ENCODE results near the gene PRKAB2. TPM values are rescaled to one million over a fixed set of nuclear protein-coding genes. Genes with fewer than 3 reads are reported as not detected.

Gene PRKAB2
- total and polyA plus RNA-seq, 2 of the 4 experiments (the other 2 are of a cell fraction): 8.4 to 11.0 TPM

DNA sequence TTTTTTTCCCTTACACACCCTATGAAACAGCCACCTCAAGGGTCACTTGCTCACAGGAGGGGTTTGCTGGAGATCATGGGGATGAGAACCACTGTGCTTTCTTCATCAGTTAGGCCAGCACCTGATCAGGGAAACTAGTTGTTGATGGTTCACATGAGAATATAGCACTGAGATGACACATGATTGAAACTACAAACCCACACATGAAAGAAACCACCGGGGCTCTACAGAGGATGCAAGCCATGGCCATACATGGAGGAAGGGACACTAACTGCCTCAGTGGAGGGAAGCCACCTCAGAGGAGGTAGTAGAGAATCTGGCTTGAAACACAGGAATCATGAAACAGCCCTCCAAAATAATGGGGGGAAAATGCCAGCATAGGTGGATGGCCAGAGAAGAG lies 63.2 kb downstream of the PRKAB2 start:
- H3K9me1 ChIP-seq (ENCODE audit: insufficient read depth, low read length): no peaks in the 10 kb centered on the region
- no peak overlapping the region for H3K18ac ChIP-seq (ENCODE audit: low read depth, low read length)
- H2BK120ac ChIP-seq (ENCODE audit: low read depth, low read length): no peak overlapping the region
- ATAC-seq (ENCODE audit: low read depth) (no peak), DNase-seq (no peak)
- H2BK20ac ChIP-seq (ENCODE audit: low read depth, low read length): no peak overlapping the region
- H3K36me3 ChIP-seq (ENCODE audit: control insufficient read depth, insufficient read depth, low read length): no peaks in the 10 kb centered on the region
- no peak overlapping the region for H3K4ac ChIP-seq (ENCODE audit: low read depth, low read length)
- no peak overlapping the region for H2BK5ac ChIP-seq (ENCODE audit: low read depth, low read length, poor library complexity, severe bottlenecking)
- dilution Hi-C loops (cut with HindIII; ENCODE audit: low sequenced_read_pairs, unreplicated experiment) (no loop called here), intact Hi-C loops (cut with micrococcal nuclease) (no loop called here), in situ Hi-C loops (cut with MboI; ENCODE audit: low sequenced_read_pairs) (no loop called here)
- H3K79me1 ChIP-seq (ENCODE audit: low read depth in 1 of 2, low read length in 2 of 2): no peaks in the 10 kb centered on the region
- no peaks in the 10 kb centered on the region for H4K20me1 ChIP-seq (ENCODE audit: insufficient read depth, low read length)
- H4K91ac ChIP-seq (ENCODE audit: insufficient read depth, low read depth, low read length): no peak overlapping the region
- no peak overlapping the region for H2BK15ac ChIP-seq (ENCODE audit: low read depth, low read length)
- ChIA-PET POLR2A (ENCODE audit: unreplicated experiment) (no interaction called here), CTCF (no interaction called here)
- no peak overlapping the region for H3K4me3 ChIP-seq (ENCODE audit: insufficient read depth, low read depth, low read length)
- no peak overlapping the region for H3K56ac ChIP-seq (ENCODE audit: extremely low read depth, insufficient read depth, low read length)
- no peaks in the 10 kb centered on the region for H3K4me1 ChIP-seq (ENCODE audit: control insufficient read depth, insufficient read depth, low read length)
- no peak overlapping the region for H2AK5ac ChIP-seq (ENCODE audit: low read depth, low read length)
- H2AK9ac ChIP-seq (replicated peaks; ENCODE audit: low read depth, low read length, poor library complexity): no peak overlapping the region
- peaks cover 7% of the 10 kb centered on the region for H3K27me3 ChIP-seq (ENCODE audit: control insufficient read depth, insufficient read depth, low read length)
- no peak overlapping the region for H4K8ac ChIP-seq (ENCODE audit: low read depth in 2 of 2, low read length in 2 of 2)
- H3K9ac ChIP-seq (ENCODE audit: low read depth, low read length): no peak overlapping the region
- no peak overlapping the region for H3K23ac ChIP-seq (ENCODE audit: low read depth, low read length)
- H3K4me2 ChIP-seq (ENCODE audit: low read depth, low read length): no peak overlapping the region
- TF ChIP-seq CHD1 (IDR thresholded peaks at IDR 0.05; ENCODE audit: low read depth, low read length) (no peak), MXI1 (IDR thresholded peaks at IDR 0.05; ENCODE audit: borderline replicate concordance, low read depth, low read length) (no peak), POLR2A (IDR thresholded peaks at IDR 0.05; ENCODE audit: low read depth, low read length) (no peak), RAD21 (IDR thresholded peaks at IDR 0.05; ENCODE audit: low read length) (no peak), RCOR1 (IDR thresholded peaks at IDR 0.05; ENCODE audit: insufficient replicate concordance, low read length) (no peak), NFE2L2 (IDR thresholded peaks at IDR 0.05; ENCODE audit: low read depth, low read length) (no peak), FOS (IDR thresholded peaks at IDR 0.05; ENCODE audit: low read depth, low read length) (no peak), CEBPB (IDR thresholded peaks at IDR 0.05; ENCODE audit: low read depth, low read length) (no peak), MAZ (IDR thresholded peaks at IDR 0.05; ENCODE audit: borderline replicate concordance, low read depth, low read length) (no peak), BHLHE40 (IDR thresholded peaks at IDR 0.05; ENCODE audit: low read depth, low read length) (no peak), RFX5 (IDR thresholded peaks at IDR 0.05; ENCODE audit: low read depth, low read length) (no peak), SMC3 (IDR thresholded peaks at IDR 0.05; ENCODE audit: low read depth, low read length) (no peak), MAFK (IDR thresholded peaks at IDR 0.05; ENCODE audit: low read depth, low read length) (no peak)
- TF ChIP-seq, protein P1, sequence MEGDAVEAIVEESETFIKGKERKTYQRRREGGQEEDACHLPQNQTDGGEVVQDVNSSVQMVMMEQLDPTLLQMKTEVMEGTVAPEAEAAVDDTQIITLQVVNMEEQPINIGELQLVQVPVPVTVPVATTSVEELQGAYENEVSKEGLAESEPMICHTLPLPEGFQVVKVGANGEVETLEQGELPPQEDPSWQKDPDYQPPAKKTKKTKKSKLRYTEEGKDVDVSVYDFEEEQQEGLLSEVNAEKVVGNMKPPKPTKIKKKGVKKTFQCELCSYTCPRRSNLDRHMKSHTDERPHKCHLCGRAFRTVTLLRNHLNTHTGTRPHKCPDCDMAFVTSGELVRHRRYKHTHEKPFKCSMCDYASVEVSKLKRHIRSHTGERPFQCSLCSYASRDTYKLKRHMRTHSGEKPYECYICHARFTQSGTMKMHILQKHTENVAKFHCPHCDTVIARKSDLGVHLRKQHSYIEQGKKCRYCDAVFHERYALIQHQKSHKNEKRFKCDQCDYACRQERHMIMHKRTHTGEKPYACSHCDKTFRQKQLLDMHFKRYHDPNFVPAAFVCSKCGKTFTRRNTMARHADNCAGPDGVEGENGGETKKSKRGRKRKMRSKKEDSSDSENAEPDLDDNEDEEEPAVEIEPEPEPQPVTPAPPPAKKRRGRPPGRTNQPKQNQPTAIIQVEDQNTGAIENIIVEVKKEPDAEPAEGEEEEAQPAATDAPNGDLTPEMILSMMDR (conservative IDR thresholded peaks at IDR 0.05; ENCODE audit: low read depth, low read length): no peak
- TF ChIP-seq, protein P2, sequence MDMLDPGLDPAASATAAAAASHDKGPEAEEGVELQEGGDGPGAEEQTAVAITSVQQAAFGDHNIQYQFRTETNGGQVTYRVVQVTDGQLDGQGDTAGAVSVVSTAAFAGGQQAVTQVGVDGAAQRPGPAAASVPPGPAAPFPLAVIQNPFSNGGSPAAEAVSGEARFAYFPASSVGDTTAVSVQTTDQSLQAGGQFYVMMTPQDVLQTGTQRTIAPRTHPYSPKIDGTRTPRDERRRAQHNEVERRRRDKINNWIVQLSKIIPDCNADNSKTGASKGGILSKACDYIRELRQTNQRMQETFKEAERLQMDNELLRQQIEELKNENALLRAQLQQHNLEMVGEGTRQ (IDR thresholded peaks at IDR 0.05; ENCODE audit: low read depth, low read length): no peak
- TF ChIP-seq, protein P3, sequence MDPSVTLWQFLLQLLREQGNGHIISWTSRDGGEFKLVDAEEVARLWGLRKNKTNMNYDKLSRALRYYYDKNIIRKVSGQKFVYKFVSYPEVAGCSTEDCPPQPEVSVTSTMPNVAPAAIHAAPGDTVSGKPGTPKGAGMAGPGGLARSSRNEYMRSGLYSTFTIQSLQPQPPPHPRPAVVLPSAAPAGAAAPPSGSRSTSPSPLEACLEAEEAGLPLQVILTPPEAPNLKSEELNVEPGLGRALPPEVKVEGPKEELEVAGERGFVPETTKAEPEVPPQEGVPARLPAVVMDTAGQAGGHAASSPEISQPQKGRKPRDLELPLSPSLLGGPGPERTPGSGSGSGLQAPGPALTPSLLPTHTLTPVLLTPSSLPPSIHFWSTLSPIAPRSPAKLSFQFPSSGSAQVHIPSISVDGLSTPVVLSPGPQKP (IDR thresholded peaks at IDR 0.05; ENCODE audit: borderline replicate concordance, low read depth, low read length): no peak
- H3K9me3 ChIP-seq (ENCODE audit: control insufficient read depth, insufficient read depth, low read length): no peaks in the 10 kb centered on the region
- no peak overlapping the region for H3K27ac ChIP-seq (ENCODE audit: insufficient read depth, low read length)
- H4K5ac ChIP-seq (ENCODE audit: low read depth, low read length): no peak overlapping the region
- no peak overlapping the region for H3K14ac ChIP-seq (replicated peaks; ENCODE audit: low read depth, low read length)
- BruUV-seq (replicated peaks): no TSS peak
- peak overlapping the region; percentile 32 for H2AFZ ChIP-seq (replicated peaks; ENCODE audit: low read length, poor library complexity)
- no CpG with 5 or more reads among the region's 1 CpG for WGBS, 2 experiments (ENCODE audit: extremely low coverage in 2 of 2, insufficient read length in 1 of 2)

Measured in IMR-90 (cell line).